Medulla oblongata (tissue), 1 donor: ENCODE data around the gene KCP.
"Not testable (repeated sequence)": the region's sequence is repeated elsewhere in the genome, so short reads cannot be mapped to it uniquely, and the experiment has no call there.

Source experiments
- DNase-seq: peaks from one replicate; pipeline ENCODE4 v3.0.0-alpha.2; 2015; ENCODE audit errors: extremely low spot score

Gene KCP

GRCh38 chr7:128921866-128922440 is 11.4 kb upstream of the KCP start:
- DNase-seq, result no peak

- DNase-seq, result no peak
Observed at GRCh38 chr7:128920913-128921582, 10.5 kb upstream of the KCP start.

- DNase-seq, result peak; percentile 64
Observed at GRCh38 chr7:128919881-128920799, 9.6 kb upstream of the KCP start.

- DNase-seq, result no peak
Observed at GRCh38 chr7:128919241-128919640, 8.7 kb upstream of the KCP start.

GRCh38 chr7:128918016-128918665 is 7.6 kb upstream of the KCP start:
- DNase-seq, result no peak

- DNase-seq, result no peak
Observed at GRCh38 chr7:128917122-128917521, 6.6 kb upstream of the KCP start.

GRCh38 chr7:128916643-128916915 is 6.1 kb upstream of the KCP start:
- no peak for DNase-seq

- DNase-seq, result no peak
Observed at GRCh38 chr7:128915841-128916642, 5.5 kb upstream of the KCP start.

- DNase-seq, result no peak
Observed at GRCh38 chr7:128915271-128915819, 4.8 kb upstream of the KCP start.

- DNase-seq, result no peak
Observed at GRCh38 chr7:128914566-128915151, 4.2 kb upstream of the KCP start.

GRCh38 chr7:128913870-128914565 is 3.5 kb upstream of the KCP start:
- no peak for DNase-seq

- DNase-seq, result not testable (repeated sequence)
Observed at GRCh38 chr7:128912709-128913495, 2.4 kb upstream of the KCP start.

- no peak for DNase-seq
Observed at GRCh38 chr7:128912281-128912680, 1.8 kb upstream of the KCP start.

- no peak for DNase-seq
Observed at GRCh38 chr7:128911423-128912031, 1.0 kb upstream of the KCP start.

GRCh38 chr7:128909625-128910568 is 612 bp downstream of the KCP start:
- no peak for DNase-seq

GRCh38 chr7:128908750-128909624 is 1.5 kb downstream of the KCP start:
- no peak for DNase-seq
